Colonic mucosa (tissue), 4 donors: ENCODE data around the gene REEP1. TPM values are rescaled to one million over a fixed set of nuclear protein-coding genes. Genes with fewer than 3 reads are reported as not detected.

Experiments used
- DNase-seq: peaks from one replicate; pipeline ENCODE4 v3.0.0-alpha.2; 2020
- H3K27ac ChIP-seq: fragments of 200-600 bp; one replicate; pipeline ENCODE4 v1.8.0; 2021
- H3K27me3 ChIP-seq: fragments of 200-600 bp; one replicate; pipeline ENCODE4 v1.8.0; 2021
- H3K36me3 ChIP-seq: fragments of 200-600 bp; one replicate; pipeline ENCODE4 v1.8.0; 2021
- H3K4me1 ChIP-seq: fragments of 200-600 bp; one replicate; pipeline ENCODE4 v1.8.0; 2021; ENCODE audit warnings: mild to moderate bottlenecking
- H3K4me3 ChIP-seq: fragments of 200-600 bp; one replicate; pipeline ENCODE4 v1.8.0; 2021
- H3K9ac ChIP-seq, 2 donors: one replicate each; pipeline ENCODE4 v1.7.0; 2013; ENCODE audit warnings: control low read depth in 2 of 2, low read depth in 2 of 2, low read length in 2 of 2
- H3K9me3 ChIP-seq: fragments of 200-600 bp; one replicate; pipeline ENCODE4 v1.8.0; 2021
- intact Hi-C: fragments of 100-400 bp; cut with DNase I; formaldehyde crosslinking; loops from one replicate; pipeline ENCODE4 v1.14.1; 2022
- total RNA-seq, 2 donors: library from RNA; stranded (reverse); fragmentation: NEBNext Ultra II Directional in 1 of 2; extraction: Animal tissue kit (Norgen Biotek cat#: 25700) in 1 of 2; gene quantifications; one replicate each; pipeline ENCODE4 v1.2.1, GENCODE V29; 2021
- TF ChIP-seq, protein P1 (sequence below): fragments of 200-600 bp; IDR thresholded peaks from one replicate; pipeline ENCODE4 v1.8.0; 2022; ENCODE audit warnings: antibody characterized with exemption, mild to moderate bottlenecking
- donor health status: healthy.
- donor health status: DM: no; HTN: no; CAD: no.
- donor health status: DM: no; HTN: no; CAD: no.

REEP1 gene
- total RNA-seq, 2 donors from 2014 or later, result 1.8 to 5.7 TPM

GRCh38 chr2:86275384-86275799 is 62.0 kb downstream of the REEP1 start:
- Histone ChIP-seq H3K9me3 (no peaks in the 10 kb centered on the region), H3K27ac (peak overlapping the region; percentile 58), H3K9ac (peak overlapping the region in 1 of 2 donors; percentile 48), H3K4me3 (no peak overlapping the region), H3K36me3 (no peaks in the 10 kb centered on the region), H3K4me1 (peaks cover 4% of the 10 kb centered on the region), H3K27me3 (no peaks in the 10 kb centered on the region)
- TF ChIP-seq, protein P1, sequence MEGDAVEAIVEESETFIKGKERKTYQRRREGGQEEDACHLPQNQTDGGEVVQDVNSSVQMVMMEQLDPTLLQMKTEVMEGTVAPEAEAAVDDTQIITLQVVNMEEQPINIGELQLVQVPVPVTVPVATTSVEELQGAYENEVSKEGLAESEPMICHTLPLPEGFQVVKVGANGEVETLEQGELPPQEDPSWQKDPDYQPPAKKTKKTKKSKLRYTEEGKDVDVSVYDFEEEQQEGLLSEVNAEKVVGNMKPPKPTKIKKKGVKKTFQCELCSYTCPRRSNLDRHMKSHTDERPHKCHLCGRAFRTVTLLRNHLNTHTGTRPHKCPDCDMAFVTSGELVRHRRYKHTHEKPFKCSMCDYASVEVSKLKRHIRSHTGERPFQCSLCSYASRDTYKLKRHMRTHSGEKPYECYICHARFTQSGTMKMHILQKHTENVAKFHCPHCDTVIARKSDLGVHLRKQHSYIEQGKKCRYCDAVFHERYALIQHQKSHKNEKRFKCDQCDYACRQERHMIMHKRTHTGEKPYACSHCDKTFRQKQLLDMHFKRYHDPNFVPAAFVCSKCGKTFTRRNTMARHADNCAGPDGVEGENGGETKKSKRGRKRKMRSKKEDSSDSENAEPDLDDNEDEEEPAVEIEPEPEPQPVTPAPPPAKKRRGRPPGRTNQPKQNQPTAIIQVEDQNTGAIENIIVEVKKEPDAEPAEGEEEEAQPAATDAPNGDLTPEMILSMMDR, result no peak
- intact Hi-C loops, result no loop called here
- peak; percentile 55 for DNase-seq

GRCh38 chr2:86274918-86275275 is 62.5 kb downstream of the REEP1 start:
- peak; percentile 89 for DNase-seq
- Histone ChIP-seq H3K9me3 (no peaks in the 10 kb centered on the region), H3K27ac (peak overlapping the region; percentile 58), H3K4me1 (peaks cover 4% of the 10 kb centered on the region), H3K9ac (peak overlapping the region in 1 of 2 donors; percentile 48), H3K27me3 (no peaks in the 10 kb centered on the region), H3K36me3 (no peaks in the 10 kb centered on the region), H3K4me3 (no peak overlapping the region)
- intact Hi-C loops, result no loop called here
- TF ChIP-seq, protein P1, result no peak

- Histone ChIP-seq H3K4me1 (peaks cover 4% of the 10 kb centered on the region), H3K27ac (peak overlapping the region; percentile 58), H3K36me3 (no peaks in the 10 kb centered on the region), H3K4me3 (no peak overlapping the region), H3K27me3 (no peaks in the 10 kb centered on the region), H3K9me3 (no peaks in the 10 kb centered on the region), H3K9ac (no peak overlapping the region)
- intact Hi-C loops, result no loop called here
- DNase-seq, result no peak
- TF ChIP-seq, protein P1, result no peak
Observed at GRCh38 chr2:86274265-86274917, 63.0 kb downstream of the REEP1 start.

- TF ChIP-seq, protein P1, result no peak
- no peak overlapping the region for H3K4me3 ChIP-seq
Observed at GRCh38 chr2:86272111-86272510, 65.3 kb downstream of the REEP1 start.

GRCh38 chr2:86271248-86271647 is 66.2 kb downstream of the REEP1 start:
- Histone ChIP-seq H3K9ac (no peak overlapping the region), H3K9me3 (no peaks in the 10 kb centered on the region), H3K4me1 (peaks cover 4% of the 10 kb centered on the region), H3K27ac (no peak overlapping the region), H3K27me3 (no peaks in the 10 kb centered on the region), H3K4me3 (no peak overlapping the region), H3K36me3 (no peaks in the 10 kb centered on the region)
- no peak for DNase-seq
- TF ChIP-seq, protein P1, result no peak
- intact Hi-C loops, result no loop called here

More at GRCh38 chr2:86272111-86272510, 65.3 kb downstream of the REEP1 start:
- Histone ChIP-seq H3K27ac (no peak overlapping the region), H3K9ac (no peak overlapping the region), H3K36me3 (no peaks in the 10 kb centered on the region), H3K9me3 (no peaks in the 10 kb centered on the region), H3K27me3 (no peaks in the 10 kb centered on the region), H3K4me1 (peaks cover 4% of the 10 kb centered on the region)
- no peak for DNase-seq
- intact Hi-C loops, result no loop called here
